SH-SY5Y (cell line): ENCODE data around the gene ETNK2.

Experiments used
- GATA2 ChIP-seq: IDR thresholded peaks from 2 replicates; pipeline ENCODE4 v1.6.1; 2011; ENCODE audit warnings: mild to moderate bottlenecking, low read depth, low read length
- GATA3 ChIP-seq: IDR thresholded peaks from 2 replicates; pipeline ENCODE4 v1.6.1; 2011; ENCODE audit warnings: low read depth, mild to moderate bottlenecking, low read length, moderate library complexity

- no peak for TF ChIP-seq GATA3
- no peak for TF ChIP-seq GATA2
Observed at GRCh38 chr1:204083491-204083890, 68.4 kb downstream of the ETNK2 start.
